Measurements from ENCODE around the gene GABPA.

Gene GABPA

DNA sequence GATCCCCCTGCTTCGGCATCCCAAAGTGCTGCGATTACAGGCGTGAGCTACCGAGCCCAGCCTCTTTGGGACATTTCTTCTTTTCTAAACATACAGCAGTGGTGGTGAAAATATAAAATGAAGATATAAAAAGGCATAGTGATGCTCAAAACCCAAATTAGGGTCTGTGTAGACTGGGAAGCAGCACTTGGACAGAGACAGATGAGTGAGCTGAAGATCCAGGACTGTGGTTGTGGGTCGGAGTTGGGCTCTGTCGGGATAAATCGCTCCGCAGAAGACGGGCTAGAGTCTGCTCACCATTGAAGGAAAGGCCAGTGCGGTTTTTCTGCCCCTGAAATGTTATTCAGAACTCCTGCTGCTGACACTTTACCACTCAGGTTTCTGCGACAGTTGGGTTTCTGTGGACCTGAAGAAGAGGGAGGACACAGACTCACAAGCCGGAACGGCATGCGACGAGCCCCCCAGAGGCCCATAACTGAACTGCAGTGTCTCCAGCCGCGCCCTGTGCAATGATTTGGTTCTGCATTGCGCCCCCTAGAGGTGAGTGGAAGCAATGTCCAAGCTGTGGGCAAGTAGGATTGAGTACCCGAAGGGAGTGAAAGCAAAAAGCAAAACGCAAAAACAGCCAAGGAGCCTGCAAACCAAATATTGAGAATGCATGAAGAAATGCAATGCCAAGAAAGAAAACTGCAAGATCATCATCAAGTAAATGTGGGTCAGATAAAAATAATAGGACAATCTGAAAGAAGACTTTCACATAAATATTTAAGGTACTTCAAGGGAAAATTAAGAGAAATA is 66.6 kb downstream of the GABPA start:
- DNase-seq (ENCODE audit: insufficient read length, low spot score) (peak; percentile 74), FAIRE-seq (peak; percentile 83)

DNA sequence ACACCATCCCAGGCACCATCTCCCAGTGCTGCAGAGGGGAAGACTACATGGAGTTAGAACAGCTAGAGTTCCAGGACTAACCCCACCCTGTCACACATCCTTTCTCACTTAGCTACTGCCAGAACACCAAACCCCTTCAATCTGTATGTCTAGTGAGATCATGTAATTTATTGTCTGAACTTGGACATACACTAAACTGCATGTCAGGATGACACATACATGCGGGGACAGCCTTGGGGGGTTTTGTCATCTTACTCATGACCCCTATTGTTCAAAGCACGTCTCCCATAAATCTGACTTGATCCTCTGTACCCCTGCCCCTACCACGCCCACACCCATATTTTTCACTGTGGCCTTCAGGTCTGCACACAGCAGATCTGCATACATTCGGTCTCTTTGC is 71.3 kb downstream of the GABPA start:
- FAIRE-seq (peak; percentile 66), DNase-seq (ENCODE audit: insufficient read length, low spot score) (no peak)

DNA sequence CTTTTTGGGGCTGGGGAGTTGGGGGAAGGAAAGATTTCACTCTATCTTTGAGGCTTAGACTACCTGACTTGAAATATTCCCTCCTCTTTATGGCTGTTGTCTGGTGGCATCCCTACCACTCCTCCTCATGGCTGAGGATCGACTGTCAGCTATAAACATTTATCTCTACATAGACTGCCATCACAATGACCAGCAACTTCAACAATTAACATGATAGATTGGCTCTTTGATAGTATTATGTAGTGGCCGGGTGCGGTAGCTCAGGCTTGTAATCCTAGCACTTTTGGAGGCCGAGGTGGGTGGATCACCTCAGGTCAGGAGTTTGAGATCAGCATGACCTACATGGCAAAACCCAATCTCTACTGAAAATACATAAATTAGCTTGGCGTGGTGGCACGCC is 72.4 kb downstream of the GABPA start:
- DNase-seq (ENCODE audit: insufficient read length, low spot score) = no peak
- FAIRE-seq = no peak

DNA sequence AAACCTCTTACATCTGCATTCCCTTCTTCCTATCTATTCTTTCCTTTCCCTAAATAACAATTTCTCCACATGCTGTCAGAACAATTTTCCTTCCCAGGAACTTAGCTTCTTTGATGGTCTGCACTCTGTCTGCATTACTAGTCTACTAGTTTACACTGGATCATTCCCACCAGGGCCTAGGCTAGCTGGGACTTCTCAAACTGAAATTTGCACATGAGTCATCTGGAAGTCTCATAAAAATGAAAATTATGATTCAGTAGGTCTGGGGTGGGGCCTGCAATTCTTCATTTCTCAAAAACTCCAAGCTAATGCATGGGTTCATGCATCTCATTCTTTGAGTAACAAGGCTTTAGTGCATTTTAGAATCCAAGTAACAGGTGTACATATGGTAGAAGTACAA is 74.2 kb downstream of the GABPA start:
- no peak for DNase-seq (ENCODE audit: insufficient read length, low spot score)
- FAIRE-seq = no peak

DNA sequence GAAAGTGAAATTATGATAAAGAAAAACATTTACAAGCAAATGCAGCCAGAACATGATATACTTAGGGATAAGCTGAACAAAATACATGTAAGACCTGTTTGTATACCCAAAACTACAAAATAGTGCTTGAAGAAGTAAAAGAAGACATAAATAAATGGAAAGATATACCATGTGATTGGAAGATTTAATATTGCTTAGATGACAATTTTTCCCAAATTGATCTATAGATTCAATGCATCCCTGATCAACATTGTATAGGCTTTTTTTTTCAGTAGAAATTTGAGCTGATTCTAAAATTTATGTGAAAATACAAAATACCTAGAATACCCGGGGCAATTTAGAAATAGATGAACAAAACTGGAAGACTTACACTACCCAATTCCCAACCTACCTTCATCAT is 76.4 kb downstream of the GABPA start:
- no peak for FAIRE-seq

DNA sequence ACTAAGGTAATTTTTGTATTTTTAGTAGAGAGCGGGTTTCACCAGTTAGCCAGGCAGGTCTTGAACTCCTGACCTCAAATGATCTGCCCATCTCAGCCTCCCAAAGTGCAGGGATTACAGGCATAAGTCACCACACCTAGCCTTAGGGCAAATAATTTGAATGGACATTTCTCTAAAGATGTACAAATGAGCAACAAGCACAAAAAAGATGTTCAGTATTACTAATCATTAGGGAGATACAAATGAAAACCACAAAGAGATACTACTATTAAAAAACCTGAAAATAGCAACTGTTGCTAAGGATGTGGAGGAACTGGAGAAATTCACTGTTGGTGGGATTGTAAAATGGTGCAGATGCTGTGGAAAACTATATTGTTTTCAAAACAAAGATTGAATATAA is 79.1 kb downstream of the GABPA start:
- FAIRE-seq (no peak), DNase-seq (ENCODE audit: insufficient read length, low spot score) (no peak)

More for the DNA sequence above, 76.4 kb downstream of the GABPA start:
- DNase-seq (ENCODE audit: insufficient read length, low spot score) = no peak

DNA sequence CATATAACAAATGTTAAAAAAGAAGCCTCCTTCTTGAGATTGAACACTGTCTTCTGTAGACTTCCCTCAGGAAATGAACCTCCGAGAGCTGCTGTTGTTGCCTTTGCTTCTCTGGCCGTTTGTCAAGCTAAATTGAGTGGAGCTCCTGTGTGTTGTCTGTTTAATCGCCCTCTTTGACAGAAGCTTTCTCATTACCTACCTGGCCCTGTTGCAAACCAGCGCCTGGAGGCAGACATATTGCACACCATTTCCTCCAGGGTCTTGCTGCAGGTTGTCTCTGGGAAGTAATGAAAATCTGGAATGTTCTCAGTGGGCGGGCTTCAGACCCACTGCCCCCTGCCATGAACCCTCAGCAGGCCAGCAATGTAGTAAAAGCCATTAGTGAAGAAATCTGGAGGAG is 83.3 kb downstream of the GABPA start:
- DNase-seq (ENCODE audit: insufficient read length, low spot score) (no peak), FAIRE-seq (no peak)

DNA sequence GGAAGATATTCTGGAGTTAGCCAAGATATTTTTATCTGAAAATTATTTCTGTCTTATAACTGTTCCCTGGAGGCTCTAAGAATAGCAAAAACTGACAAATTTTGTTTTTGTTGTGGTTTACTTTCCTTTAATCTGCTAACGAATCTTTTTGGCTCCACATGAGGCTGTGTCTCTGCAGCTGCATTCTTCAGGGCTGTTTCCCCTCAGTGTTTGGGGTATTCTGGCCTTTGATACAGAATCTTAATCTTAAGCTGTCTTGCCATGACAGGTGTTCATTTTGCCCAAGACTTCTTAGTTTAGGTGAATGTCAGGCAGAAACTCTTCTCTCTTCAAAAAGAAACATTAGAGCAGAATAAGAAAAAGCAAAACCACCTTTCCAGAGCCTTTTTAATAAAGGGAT is 83.8 kb downstream of the GABPA start:
- FAIRE-seq (no peak), DNase-seq (ENCODE audit: insufficient read length, low spot score) (no peak)
